Measurements from ENCODE around the gene KLF12.

KLF12 gene

GRCh38 chr13:74134777-74135325 is 647 bp upstream of the KLF12 start:
- peak; percentile 70 for DNase-seq

GRCh38 chr13:74133657-74134201 is 475 bp downstream of the KLF12 start:
- DNase-seq, result peak; percentile 90

GRCh38 chr13:74132776-74133656 is 1.2 kb downstream of the KLF12 start:
- peak; percentile 51 for DNase-seq

- peak; percentile 40 for DNase-seq
Observed at GRCh38 chr13:74132152-74132775, 1.9 kb downstream of the KLF12 start.

DNA sequence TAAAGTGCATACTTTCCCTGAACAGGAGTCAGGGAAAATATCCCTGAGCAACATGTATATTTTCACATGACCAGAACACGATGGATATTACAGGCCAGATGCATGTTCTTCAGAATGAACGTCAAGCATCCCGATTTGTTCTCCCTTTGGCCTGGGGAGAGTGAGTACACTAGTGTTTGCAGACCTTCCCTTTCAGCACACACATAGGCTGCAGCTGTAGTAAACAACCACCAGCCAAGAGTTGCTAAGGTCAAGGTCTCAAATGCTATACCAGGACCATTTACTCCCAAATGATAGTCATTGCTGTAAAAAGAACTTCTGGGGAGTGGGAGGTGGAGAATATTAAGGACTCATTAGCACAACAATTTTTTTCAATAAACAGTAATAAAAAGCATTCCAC is 3.0 kb downstream of the KLF12 start:
- DNase-seq, result no peak

- DNase-seq, result peak; percentile 33
Observed at GRCh38 chr13:74129500-74130191, 4.6 kb downstream of the KLF12 start.

DNA sequence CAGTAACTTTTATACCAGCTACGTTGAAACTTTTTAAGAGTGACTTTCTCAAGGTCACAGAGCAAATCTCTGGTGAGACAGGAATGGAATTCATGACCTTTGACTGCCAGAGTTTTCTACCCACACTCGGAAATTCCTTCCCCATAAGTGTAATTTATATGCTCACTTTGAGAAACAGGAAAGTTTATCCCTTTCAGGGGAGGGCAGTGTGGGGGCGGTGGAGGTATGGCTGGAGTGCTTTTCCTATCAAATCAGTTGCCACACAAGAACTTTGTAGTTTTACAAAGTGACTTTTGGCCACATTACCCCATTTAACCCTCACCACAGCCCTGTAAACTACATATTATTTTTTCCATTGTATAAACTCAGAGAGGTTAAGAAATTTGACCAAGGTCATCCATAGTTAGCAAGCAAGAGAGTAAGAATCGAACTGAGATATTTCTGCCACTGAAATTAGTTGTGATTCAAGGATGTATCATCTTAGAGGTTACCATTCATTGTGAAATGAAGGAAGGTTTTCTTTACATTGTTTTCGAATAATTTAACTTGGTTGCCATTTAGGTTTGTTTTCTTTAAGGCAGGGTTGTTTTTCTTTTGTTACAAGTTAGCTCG is 5.9 kb downstream of the KLF12 start:
- DNase-seq, result no peak

DNA sequence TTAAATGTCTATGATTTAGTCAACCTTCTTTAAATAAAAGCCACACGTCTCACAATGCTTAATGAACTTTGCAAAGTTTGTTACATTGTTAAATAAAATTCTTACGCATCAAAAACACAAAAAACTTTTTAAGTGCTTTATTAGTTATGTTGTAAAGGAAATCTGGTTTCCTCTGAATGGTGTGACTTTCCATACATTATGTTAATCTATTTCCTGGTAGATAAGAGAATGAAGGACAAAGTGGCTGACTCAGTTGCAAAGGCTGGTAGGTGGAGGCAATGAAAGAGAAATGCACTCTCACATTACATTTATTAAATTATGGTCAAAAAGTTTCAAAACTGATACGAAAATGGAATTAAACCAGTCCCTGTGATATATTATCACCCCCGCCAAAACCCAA is 15.9 kb downstream of the KLF12 start:
- DNase-seq, result no peak

DNA sequence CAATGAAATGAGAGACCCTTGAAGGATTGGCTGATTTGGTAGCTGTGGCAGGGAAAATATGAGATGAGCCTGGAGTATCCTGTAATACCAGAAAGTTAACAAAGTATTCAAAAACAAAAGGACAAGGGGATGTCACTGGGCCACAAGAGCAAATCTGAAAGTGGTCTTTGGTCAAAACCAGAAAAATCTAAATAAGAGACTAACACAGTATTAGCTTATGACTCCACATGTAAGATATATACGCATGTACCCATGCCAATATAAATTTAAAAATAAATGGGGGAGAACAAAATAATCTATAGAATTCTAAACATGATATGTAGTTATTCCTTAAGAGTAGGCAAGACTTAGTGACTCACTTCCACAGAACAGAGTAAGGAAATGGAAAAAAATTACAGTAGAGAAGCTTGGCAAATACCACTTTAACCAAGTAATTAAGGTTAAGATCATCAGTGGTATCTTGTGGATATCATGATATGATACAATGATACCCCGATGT is 16.9 kb downstream of the KLF12 start:
- DNase-seq, result no peak

- DNase-seq, result no peak
Observed at GRCh38 chr13:74115133-74115532, 19.1 kb downstream of the KLF12 start.

- no peak for DNase-seq
Observed at GRCh38 chr13:74114641-74115040, 19.6 kb downstream of the KLF12 start.

GRCh38 chr13:74114202-74114601 is 20.0 kb downstream of the KLF12 start:
- no peak for DNase-seq

- no peak for DNase-seq
Observed at GRCh38 chr13:74111901-74112824, 22.0 kb downstream of the KLF12 start.

- no peak for DNase-seq
Observed at GRCh38 chr13:74111399-74111798, 22.8 kb downstream of the KLF12 start.

DNA sequence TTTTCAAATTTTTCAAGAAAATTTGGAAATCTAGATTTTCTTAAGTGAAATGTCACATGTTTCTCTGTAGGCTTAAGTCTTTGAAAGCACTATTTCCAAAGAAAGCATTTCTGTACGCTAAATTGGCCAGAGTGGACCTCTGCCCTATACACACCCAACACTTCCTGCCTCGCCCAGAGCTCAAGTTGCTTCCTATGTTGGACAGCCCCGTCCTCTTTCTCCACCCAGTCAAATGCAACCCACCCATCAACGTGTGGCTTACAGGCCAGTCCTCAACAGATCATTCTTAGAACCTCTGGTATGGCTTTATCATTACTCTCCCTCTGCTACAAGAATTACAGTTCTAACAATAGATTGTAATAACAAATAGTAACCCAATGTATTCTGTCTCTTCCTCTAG is 24.2 kb downstream of the KLF12 start:
- no peak for DNase-seq

DNA sequence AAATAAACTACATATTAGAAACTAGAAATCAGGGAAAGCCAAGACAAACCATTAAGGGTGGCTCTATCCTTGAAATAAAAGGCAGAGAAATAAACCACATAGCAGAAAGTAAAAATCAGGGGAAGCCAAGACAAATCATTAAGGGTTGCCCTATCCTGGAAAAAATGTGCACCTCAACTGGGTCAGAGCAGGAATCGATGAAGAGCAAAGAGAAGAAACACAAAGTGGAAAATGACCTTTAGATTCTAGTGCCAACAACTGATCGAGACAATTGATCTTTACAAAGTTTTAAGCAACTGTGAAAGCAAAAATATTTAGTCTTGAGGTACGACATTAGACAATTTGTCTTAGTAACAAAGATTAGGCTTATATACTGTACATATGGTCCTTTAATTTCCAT is 26.6 kb downstream of the KLF12 start:
- DNase-seq, result no peak

GRCh38 chr13:74105871-74106270 is 28.3 kb downstream of the KLF12 start:
- DNase-seq, result no peak

GRCh38 chr13:74104661-74105275 is 29.4 kb downstream of the KLF12 start:
- DNase-seq, result no peak

GRCh38 chr13:74103970-74104555 is 30.1 kb downstream of the KLF12 start:
- DNase-seq, result no peak

DNA sequence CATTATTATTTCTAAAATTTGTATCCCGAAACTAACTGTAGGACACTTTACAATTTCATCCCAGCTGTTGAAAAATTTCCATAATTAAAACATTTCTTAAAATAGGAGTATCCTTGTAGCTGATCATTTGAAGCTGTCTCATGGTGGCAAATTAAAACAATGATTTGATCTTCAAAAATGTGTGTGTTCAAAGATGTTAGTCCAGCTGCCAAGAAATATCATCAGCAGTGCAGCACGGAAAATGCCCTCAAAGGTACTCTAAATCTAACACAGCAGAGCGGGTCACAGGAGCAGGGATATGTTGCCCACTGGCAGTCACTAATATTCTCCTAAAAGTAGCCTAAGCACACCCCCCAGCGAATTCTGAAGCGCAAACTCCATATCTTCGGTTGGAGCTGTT is 31.0 kb downstream of the KLF12 start:
- no peak for DNase-seq

GRCh38 chr13:74102691-74103090 is 31.5 kb downstream of the KLF12 start:
- no peak for DNase-seq

All from CD4-positive, alpha-beta T cell treated with Interleukin-17A for 4 hours (primary cell).